ENCODE measurements around the gene SCFD1.
"Not testable (repeated sequence)": the region's sequence is repeated elsewhere in the genome, so short reads cannot be mapped to it uniquely, and the experiment has no call there.

Gene SCFD1

DNA sequence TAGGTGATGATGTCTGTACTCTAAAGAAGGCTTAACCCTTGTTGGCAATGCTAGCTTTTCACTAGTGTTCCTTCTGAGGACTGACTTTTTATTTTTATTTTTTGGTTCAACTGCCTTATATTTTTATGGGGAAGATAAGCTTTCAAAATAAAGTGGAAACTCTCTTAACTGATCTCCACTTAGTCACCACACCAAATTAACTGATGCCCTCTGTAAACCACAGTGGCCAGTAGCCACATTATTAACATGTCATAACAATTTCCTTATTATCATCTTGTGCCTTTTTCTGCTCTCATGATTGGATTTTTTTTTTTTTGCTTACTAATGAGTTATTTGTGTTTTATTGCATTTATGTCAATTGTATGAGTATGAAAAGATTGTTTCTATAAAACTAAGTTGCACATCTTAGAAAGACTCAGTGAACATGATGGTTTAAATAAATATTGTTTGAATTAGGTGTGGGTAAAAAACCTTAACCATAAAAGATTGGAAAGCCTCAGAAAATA lies 56.9 kb downstream of the SCFD1 start:
- no peak for DNase-seq

DNA sequence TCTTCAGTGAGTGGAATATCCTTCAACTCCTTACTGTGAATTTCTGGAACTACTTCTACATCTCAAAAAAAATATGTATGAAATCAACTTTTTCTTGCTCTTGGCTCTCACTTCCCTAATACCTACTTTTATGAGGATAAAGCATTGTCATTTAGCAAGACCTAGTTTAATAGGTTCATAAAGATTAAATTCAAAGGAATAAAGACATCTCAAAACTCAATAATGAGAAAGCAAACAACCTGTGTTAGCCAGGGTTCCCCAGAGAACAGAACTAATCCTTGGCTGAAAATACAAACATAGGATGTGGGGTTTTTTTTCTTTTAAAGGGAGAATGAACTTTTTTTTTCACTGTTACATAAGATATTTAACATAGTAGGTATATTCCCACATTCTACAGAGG lies 57.9 kb downstream of the SCFD1 start:
- no peak for DNase-seq

DNA sequence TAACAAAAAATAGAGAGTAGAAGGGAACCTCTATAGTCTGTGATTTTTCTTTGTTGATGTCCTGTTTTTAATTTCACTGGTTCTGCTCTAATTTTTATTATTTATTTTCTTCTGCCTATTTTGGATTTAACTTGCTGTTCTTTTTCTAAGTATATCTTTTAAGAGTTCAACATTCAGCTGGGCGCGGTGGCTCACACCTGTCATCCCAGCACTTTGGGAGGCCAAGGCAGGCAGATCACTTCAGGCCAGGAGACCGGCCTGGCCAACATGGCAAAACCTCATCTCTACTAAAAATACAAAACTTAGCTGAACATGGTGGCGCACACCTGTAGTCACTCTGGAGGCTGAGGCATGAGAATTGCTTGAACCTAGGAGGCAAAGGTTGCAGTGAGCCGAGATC lies 58.7 kb downstream of the SCFD1 start:
- not testable (repeated sequence) for DNase-seq

DNA sequence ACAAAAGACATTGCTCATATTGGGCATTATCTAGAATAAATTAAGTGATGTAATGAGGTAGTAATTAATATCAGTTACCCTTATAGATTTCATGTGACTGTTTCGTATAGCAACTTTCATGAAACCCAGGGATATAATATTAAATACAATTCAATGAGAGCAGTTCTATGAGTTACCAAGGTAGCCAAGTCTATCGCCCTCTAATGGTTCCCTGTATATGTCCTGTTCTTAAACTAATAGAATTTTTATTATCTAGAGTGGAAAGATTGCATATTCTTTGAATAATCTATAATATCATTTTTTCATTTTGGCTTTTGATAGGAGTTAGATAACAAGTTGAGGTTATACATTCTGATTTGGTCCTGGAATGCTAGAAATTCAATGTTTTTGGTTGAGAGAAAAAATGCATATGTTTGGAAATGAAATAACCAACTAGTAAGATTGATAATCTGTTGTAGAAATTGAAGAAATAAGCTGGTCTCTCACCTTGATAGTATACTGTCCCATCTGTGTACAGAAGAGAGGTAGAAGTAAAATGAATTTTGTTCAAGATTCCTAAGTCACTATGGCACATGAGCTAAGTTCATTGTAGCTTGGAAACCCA lies 59.7 kb downstream of the SCFD1 start:
- peak; percentile 37 for DNase-seq

DNA sequence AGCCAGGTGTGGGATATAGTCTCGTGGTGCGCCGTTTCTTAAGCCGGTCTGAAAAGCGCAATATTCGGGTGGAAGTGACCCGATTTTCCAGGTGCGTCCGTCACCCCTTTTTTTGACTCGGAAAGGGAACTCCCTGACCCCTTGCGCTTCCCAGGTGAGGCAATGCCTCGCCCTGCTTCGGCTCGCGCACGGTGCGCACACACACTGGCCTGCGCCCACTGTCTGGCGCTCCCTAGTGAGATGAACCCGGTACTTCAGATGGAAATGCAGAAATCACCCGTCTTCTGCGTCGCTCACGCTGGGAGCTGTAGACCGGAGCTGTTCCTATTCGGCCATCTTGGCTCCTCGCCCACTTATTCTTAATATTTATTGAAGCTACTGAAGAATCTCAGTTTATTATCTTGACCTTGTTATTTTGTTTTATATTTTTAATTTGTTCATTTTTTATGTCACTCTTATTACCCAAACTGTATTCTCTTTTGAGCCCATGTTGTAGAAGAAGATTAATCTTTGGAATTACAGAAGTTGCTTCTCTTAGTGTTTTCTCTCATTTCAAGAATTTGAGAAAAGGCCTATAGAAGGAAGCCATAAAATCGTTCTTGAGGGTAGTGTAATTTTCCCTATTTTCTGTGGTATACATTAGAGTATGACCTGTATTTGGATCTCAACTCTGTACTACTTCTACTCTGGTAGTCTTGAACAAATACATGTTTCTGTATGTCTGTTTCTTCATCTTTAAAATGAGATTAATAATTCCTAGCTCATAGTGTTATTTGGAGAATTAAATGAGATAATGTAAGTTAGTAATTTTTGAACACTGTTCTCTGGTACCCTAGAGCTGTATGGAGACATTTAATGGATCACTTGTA lies 68.6 kb downstream of the SCFD1 start:
- DNase-seq: peak; percentile 62

DNA sequence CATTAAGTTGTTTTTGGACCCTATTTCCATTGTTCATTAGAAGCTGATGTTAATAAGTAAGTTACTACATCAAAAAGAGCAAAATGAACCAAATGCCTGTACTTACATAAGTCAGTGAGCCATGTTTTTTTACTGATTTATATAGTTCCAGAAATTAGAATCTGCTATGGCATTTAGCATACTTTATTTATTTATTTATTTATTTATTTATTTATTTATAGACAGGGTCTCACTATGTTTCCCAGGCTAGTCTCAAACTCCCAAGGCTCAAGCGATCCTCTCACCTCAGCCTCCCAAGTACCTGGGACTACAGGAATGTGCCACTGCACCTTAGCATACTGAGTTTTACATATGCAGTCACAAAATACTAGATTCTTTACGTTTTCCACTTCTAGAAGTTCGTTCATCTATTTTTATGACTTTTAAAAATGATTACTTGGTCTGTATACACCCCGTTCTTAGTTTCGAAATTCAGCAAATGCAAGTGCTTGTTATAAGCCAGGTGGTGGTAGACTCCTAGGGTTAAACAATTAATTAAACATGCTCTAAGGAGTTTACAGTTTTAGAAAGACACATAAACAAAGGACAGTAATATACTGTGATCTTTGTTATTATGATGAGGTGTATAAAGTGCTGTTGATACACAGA lies 69.8 kb downstream of the SCFD1 start:
- no peak for DNase-seq

DNA sequence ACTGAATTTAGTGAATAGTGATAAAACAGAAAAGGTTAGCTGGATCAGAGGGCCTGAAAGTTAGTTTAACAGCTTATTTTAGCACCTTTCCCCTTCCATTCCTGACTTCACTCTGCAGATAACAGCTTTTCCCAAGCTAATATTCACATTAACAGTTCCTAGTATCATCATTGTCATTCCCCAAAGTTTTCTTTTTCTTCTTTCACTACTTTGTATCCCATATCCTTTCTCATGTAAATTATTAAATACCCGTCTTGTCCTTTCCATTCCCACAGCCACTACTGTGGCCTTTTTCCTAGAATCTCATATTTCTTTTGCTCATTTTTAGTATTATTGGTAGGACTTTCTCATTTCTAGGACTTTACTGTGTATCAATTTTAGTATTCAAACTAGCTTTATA lies 70.5 kb downstream of the SCFD1 start:
- no peak for DNase-seq

DNA sequence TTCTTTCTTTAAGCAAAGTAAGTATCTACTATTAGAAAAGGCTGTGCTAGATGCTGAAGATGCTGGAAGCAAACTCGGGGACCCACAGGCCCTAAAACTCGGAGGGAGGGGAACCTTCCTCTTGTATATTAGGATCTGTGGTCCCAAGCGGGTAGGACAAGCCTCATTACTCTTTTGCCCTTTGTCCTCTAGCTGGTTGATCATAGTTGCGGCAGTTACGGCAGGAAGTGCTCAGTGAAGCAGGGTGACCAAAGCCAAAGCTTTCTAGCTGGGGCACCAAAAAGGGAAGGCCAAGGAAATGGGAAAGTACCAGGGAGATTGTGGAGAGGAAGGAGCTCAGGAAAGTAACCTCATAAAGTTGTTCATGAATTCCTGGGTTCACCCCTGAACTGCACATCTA lies 76.3 kb downstream of the SCFD1 start:
- no peak for DNase-seq

DNA sequence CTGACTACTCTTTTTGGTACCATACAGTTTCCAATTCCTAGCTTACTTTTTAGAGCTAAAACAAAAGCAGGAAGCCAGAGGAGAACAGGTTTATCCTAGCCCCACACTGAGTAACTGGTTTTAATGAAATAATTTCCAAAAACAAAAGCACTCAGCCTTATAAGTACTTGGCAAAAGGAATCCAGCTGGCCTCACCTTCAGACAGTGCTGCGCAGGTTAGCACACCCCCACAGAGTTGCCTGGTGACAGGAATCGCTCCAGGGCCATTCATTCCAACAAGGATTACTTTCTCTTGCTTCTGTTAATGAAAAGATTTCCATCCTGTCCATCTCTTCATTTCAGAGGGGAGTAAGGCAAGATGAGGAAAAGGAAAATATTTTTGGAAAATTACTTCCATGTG lies 84.6 kb downstream of the SCFD1 start:
- DNase-seq: no peak

DNA sequence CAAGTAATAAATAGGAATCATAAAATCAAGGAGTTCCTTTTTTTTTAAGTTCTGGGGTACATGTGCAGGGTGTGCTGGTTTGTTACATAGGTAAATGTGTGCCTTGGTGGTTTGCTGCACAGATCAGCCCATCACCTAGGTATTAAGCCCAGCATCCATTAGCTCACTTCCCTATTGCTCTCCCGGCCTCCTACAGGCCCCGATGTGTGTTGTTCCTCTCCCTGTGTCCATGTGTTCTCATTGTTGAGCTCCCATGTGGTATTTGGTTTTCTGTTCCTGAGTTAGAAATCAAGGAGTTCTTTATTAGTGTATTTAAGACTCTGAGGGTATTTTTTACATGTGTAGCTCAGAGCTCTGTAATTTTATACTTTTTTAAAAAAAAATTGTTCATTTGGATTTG lies 86.0 kb downstream of the SCFD1 start:
- no peak for DNase-seq

DNA sequence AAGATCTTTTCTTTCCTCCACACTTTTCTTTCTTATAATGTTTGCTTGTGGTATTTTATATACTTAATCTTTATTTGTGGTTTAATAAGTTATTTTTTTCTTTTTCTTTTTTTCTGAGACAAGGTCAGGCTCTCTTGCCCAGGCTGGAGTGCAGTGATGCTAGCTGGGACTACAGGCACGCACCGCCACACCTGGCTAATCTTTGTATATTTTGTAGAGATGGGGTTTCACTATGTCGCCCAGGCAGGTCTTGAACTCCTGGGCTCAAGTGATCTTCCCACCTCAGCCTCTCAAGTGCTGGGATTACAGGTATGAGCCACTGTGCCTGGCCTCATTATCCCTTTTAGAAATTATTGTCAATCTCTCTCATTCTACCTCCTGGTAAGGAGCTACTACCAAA lies 87.1 kb downstream of the SCFD1 start:
- DNase-seq: no peak

DNA sequence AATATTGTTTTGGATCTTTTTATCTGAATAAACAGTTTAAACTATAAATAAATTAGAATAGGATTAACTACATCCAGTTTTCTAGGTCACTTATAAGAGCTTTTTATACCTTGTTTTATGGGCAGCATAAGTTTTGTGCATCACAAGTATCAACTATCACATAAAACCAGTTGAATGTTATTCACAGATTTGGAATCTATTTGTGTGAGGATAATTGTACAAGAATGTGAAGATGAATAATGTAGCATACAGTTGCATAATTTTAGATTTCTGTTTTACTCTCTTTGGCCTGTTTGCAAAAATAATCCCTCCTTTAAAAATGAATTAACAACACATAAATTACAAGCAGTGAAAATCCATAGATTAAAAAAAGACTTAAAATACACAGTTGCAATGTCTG lies 88.8 kb downstream of the SCFD1 start:
- DNase-seq: no peak

DNA sequence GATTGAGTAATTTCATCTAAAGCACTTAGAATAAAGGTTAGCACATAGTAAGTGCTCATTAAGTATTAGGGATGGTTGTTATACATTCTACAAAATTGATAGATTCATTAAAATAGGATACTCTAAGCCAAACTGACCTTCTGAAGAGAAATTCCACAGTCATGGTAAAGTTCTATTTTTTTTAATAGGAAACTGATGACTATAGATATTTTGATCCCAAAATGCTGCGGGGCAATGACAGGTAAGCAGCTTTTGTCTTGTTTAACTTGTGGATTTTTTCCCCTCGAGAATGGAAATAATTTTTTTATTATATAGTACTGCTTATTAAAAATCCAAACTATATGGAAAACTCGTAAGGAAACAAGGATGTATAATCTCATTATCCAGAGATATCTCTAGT lies 97.0 kb downstream of the SCFD1 start:
- no peak for DNase-seq

DNA sequence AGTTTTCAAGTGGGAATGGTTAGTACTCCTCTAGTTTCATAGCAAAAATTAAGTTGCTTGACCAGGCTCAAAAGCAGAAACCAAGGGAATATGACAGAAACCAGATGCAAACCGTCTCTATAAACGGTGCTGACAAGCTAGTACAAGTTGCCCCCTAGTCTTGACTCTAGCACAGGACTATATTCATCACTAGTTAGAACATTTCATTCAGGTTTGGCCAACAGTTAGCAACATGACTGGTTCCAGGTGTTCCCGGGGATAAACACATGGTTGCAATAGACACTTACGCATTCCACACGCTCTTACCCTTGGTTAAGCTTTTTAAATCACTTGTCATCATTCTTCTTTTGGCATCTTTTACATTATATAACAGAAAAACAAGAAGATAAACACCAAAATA lies 103.6 kb downstream of the SCFD1 start:
- no peak for DNase-seq

DNA sequence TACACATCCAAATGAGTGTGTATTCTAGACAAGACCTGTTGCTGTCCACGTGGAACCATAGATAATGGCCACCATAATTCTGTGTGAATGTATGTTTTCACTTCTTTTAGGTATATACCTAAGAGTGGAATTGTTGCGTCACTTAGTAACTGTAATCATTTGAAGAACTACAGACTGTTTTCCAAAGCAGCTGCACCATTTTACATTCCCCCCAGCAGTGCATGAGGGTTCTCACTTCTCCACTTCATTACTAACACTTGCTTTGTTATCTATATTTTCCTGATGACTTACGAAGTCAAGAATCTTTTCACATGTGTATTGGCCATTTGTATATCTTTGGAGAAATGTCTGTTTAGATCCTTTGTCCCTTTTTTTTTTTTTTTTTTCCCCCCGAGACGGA lies 106.4 kb downstream of the SCFD1 start:
- no peak for DNase-seq

DNA sequence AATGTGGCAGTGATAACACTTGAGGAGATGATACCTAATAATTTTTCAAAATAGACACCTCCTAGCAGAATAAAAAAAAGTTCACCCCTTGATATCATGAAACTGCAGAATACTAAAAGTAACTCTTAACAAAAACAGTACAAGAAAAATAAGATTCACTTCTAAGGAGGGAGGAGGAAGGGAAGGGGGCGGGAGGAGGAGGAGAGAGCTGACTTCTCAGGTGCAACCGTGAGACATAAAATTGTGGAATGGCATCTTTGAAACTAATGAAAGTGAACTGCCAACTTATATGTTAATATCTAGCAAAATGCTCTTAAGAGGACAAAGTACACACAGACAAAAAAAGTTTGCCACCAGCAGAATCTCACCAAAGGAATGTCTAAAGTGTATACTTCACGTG lies 115.8 kb downstream of the SCFD1 start:
- no peak for DNase-seq

DNA sequence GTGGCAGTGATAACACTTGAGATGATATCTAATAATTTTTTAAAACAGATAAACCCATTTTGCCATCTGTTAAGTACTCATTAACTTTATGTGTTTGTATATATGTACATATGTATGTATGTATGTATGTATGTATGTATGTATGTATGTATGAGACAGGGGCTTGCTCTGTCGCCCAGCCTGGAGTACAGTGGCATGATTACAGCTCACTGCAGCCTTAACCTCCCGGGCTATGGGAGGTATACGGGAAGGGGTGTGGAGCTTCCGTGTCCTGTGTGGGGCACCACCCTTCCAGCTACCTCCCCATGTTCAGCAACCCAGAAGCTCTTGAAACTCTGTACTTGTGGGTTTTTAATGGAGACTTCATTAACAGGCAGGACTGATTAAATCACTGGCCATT lies 116.9 kb downstream of the SCFD1 start:
- DNase-seq: no peak

DNA sequence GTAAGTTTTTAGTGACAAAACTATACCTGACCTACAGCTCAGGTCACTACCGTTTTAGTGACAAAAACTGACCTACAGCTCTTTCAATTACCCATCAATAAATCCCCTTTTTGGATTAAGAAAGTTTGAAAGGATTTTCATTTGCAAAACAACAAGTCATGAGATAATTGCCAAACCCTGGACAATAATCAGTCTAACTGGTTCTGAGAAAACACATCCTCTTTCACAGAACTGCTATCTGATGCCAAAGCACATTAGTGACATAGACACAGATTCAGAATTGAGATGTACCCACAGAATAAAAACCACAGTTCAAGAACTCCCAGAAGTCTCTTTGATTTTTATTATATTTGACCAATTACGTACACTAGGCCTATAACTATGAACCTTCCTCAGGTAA lies 126.2 kb downstream of the SCFD1 start:
- DNase-seq: peak; percentile 46

DNA sequence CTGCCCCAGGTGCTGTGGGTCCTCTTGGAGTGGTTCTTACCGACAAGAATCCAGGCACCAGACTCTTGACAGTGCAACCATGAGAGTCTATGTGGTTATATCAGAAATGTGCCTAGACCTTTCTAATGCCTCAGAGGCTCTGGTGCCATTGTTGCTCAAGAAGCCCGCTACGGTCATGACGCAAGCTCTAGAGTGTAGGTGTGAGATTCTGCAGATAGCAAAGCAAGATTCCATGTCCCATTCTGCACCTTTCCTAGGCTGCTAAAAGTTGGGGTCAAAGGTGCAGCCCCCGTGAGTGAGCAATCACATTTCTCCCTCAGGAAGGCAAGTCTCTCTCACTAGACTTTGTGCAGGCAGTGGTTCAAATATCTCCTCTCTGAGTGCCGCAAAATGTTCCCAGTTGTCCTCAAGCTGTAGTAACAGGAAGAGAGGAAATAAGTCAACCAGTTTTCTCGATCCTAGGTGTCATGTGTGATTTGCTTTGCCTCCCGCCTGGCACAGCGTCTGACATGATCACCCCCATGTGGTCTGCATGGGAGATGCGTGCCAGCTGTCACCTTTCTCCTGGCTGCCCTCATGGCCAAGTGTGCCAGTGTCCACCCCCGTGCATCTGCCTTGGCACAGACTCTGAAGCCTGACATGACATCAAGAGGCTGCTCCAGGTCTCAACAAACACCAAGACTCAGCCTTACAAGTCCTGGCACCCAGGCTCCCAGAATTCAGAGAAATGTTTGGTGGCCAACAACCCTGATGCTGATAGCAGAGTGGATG lies 129.7 kb downstream of the SCFD1 start:
- DNase-seq: peak; percentile 20

DNA sequence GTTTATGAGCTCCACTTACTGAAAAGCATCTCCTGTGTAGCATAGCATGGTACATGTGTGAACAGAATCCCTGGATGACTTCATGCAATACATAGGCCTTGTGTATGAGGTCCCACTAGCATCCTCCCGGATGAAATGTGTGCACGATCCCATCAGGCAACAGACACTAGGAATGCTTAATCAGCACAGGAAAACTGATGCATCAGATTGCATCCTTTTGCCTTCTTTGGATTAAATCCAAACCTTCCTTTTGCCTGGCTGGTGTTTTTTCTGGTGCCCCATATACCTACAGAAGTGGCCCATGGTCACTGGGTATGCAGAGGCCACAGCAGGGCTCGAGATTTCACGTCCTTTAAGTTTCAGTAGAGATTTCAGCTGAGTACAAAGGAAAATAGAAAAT lies 131.3 kb downstream of the SCFD1 start:
- no peak for DNase-seq

DNA sequence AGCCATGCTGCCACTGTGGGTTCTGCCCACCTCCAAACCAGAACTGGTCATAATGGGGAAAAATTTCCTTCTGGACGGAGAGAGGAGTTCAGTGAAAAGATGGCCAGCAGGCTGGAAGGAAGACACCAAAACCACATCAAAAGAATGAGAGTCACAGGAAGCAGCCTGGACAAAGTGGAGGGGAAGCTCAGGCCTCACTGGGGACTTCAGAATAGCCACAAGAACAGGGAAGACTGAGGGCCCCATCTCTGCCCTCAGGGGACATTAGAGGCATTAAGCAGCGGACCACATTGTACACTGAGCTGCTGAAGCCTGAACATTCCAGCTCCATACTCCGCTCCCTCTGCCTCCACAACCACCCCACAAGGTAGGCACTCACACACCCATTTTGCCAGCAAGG lies 132.7 kb downstream of the SCFD1 start:
- no peak for DNase-seq

DNA sequence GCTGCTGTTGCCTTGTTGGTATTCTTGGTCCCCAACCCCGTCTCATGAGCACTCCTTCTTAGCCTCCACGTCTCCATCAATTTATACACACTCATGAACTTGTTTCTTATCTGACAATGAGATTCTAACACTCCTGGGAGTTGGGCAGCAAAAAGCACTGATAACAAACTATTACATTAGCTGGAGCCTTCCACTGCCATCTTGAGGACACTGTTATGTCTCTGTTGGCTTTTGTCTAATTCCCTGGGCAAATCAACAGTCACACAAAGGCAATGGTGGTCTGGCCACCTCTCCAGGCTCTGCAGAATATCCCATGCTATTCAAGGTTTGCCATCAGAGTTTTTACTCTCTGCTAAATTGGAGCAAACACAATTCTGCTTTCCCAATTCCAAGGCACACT lies 134.5 kb downstream of the SCFD1 start:
- DNase-seq: peak; percentile 3

DNA sequence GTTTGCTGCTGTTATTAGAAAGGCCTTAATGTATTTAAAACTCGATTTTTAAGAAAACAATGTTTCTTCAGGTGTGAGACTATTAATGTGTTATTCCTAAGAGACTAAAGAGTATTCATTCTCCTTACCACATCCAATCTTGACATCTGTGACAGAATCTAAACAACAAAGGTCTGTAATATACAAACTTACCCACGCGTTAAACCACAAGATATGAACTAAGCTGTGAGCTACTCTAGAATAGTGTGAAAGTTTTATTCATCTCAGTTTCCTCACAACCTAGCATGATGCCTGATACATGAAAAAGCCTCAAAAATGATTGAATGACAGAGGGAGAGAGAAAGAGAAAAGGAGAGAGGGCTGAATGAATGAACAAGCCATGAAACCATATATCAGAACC lies 135.0 kb downstream of the SCFD1 start:
- DNase-seq: no peak

All from hematopoietic multipotent progenitor cell treated with erythropoietin and hydrocortisone succinate and interleukin-3 and kit ligand, for 8 days (in vitro differentiated cells).